GM19035 (cell line): ENCODE measurements around the gene RAB6C.
"Not testable (repeated sequence)": the region's sequence is repeated elsewhere in the genome, so short reads cannot be mapped to it uniquely, and the experiment has no call there.

Experiments used
- ATAC-seq: cut with Tn5 transposase; IDR thresholded peaks from one replicate; pipeline ENCODE4 v1.9.1; 2021; ENCODE audit not compliant: unreplicated experiment

RAB6C gene

DNA sequence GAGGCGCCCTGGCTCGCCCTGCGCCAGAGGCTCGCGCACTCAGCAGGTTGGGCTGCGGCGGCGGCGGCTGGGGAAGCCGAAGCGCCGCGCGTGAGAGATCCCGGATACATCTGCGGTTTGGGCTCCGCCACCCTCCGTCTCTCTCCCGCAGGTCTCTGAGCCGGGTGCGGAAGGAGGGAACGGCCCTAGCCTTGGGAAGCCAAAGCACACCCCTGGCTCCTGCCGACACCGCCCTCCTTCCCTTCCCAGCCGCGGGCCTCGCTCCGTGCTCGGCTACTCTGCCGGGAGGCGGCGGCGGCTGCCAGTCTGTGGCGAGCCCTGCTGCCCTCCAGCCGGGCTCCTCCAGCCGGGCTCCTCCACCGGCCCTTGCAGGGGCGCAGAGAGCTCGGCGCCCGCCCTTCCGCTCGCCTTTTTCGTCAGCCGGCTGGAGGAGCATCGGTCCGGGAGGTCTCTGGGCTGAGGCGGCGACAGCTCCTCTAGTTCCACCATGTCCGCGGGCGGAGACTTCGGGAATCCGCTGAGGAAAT is at the start of gene RAB6C:
TSS of gene RAB6C (plus strand) at position 38 of the 527 bp plus-strand sequence. CDS start at position 488, 450 bp downstream.
- ATAC-seq, result not testable (repeated sequence)

DNA sequence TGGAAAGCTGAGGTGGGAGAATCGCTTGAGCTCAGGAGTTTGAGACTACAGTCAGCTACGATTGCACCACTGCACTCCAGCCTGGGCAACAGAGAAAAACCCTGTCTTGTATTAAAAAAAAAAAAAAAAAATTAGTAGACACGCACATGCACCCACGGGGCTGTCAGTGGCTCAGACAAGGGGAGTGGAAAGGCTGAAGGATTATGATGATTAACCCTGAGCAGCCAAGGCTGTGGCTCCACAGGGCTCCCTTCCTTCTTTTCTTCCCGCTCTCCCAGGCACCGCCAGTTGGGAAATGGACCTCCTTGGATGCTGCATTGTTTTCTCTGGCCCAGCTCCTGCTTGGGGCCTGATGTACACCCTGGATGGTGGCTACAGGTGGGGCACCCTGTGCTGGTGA is 49.0 kb upstream of the RAB6C start:
- no peak for ATAC-seq

DNA sequence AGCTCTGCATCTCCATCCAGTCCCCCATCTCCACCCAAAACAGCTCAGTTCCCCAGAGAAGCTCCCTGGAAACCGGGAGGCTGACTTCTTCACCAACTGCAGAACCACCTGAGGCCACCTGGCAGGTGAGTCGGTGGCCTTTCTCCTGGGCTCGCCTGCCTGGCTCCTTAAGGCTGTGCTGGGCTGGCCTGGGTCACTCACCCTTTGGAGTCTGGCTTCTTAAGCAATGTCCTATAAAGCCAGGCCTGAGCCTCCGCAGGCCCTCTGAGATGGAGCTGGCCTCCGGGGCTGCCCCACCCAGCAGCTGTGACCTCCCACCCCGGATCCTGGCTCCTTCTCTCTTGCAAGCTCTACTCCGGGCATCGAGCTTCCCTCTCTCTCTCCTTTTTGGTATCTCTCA is 46.1 kb upstream of the RAB6C start:
- not testable (repeated sequence) for ATAC-seq

DNA sequence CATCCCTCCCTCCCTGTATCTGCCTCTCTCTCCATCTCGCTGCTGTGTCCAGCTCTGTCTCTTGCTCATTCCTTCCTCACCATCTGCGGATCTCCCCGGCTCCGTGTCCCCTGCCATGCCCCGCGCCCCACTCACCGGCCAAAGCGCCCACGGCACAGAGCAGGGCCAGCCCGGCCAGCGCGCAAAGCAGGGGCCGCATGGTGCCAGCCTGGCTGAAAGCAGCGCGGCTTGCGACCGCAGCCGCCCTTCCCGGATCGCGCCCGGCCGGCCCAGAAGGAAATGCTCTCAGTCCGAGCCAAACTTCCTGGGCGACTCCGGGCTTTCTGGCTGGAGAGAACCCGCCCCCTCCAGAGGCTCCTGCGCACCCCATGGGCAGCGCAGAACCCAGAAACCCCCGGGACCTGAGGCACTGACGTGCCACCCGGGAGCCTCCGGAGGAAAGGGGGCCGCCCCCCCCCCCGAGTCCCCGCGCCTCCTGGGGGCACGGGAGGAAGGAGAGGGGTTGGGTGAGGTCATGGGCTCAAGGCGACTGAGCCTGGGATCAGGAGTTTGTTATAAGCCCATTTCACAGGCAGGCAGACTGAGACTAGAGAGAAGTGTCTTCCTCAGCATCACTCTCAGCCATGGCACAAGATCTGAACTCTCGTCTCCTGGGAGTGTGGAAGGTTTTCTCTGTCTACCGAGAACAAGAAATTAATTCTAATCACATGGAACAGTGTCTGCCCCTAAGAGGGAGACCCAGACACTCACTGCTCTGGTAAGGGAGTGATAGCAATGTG is 45.2 kb upstream of the RAB6C start:
- ATAC-seq, result no peak

DNA sequence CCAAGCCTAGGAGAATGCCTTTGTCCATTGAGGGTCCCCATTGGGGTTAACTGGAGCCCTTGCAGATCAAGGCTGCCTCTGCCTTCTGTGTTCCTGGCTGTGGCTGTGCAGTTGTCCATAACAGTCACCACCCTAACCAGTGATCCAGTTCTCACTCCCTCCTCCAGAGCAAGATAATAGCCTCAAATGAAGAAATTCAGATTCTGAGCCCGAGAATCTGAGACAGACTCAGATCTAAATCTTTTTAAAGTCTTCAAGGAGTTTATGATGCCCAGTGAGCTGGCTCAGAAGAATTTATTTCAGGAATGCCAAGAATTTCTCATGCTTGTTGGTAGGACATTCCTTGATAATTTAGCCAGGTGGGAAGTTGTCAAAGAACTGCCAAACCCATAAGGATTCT is 44.3 kb upstream of the RAB6C start:
- no peak for ATAC-seq

DNA sequence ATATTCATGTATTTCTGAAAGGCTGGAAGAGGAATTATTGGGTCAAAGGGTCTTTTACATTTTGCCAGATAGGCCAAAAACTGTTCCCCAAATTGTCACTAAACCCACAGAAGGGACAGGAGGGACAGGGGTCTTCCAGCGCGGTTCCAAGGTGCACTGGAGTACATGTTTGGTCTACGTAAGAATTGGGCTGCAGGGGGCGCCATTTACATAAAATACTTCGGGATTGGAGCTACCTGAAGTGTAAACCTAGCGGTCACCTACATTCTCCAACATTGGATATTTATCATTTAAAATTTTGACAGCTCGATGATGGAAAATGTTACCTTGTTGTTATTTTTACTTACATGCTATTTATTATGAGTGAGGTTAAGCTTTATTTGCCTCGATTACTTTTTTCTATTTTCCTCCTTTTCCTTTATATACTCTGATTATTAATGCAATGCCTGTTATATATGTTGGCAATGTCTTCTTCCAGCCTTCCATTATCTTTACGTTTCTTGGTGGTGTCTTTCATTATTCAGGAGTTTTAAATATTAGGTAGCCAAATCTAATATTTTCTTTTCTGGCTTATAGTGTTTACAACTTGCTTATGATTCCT is 43.0 kb upstream of the RAB6C start:
- ATAC-seq, result peak; percentile 84

DNA sequence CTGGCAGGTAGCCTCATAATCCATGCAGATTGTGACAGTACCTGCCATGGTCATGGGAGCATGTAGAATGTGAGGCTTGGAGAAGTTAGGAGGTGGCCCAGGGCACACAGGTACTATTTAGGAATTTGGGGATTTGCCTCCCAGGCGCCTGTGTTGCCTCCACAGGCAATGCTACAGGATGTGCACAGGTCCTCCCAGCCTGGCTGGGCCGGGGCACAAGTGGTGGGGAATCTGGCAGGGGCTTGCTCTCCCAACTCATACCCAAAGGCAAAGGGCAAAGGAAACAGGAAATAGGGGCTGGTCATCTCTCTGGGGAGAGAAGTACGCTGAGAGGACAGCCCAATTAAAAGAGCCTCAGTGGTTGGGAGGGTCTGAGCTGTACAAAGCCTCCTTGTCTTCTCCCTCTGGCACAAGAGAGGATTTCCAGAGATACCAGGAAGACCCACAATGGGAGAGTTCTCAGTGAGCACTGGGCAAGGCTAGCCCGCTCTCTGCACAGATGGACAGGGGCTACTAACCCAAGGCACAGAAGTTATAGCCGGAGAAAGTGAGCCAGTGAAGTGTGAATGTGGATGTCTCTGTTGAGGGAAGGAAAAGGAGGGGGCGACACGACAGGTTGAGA is 40.5 kb upstream of the RAB6C start:
- ATAC-seq, result not testable (repeated sequence)

DNA sequence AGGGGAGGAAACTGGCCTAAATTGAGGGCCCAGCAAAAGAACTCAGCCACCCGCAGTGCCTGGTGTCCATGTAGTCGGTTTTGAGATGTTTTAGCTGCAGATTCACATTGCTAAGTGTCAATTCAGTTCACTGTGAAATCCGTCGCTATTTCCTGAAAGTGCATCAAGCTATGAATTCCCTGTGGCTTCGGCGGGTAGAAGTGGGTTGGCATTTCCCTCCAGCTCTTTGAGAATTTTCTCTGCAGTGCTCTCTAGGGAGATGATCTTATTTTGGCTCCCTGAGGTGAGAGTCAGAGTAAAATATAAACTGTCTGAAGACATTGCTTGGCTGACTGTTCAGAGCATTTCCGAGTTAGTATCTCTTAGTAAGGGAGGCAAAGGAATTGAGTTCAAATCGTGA is 36.0 kb upstream of the RAB6C start:
- not testable (repeated sequence) for ATAC-seq

DNA sequence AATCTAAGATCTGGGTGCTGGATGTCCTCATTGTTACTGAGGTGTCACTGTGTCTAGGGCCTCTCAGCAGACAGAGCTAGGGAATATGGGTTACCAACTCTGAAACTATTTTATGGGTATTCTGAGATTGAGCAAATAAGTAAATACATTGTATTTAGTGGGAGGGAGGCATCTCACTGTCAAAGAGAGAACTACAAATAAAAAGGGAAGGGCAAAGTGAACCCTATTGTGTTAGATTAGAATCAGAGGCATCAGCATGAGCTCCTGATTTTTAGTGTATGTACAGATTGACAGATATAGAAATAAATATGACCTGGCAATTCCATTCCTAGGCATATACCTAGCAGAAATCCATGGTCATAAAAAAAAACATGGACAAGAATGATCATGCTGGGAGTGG is 33.9 kb upstream of the RAB6C start:
- no peak for ATAC-seq

DNA sequence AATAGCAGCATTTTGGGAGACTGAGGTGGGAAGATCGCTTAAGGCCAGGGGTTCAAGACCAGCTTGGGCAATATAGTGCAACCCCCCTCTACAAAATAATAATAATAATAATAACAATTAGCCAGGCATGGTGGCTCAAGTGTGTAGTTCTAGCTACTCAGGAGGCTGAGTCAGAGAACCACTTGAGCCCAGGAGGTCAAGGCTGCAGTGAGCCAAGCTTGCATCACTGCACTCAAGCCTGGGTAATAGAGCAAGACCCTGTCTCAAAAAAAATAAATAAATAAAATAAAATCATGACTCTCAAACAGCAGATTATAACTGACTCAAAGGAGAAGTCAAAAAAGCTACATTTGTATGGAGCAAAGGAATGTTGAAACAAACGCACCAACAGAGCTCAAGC is 31.8 kb upstream of the RAB6C start:
- ATAC-seq, result not testable (repeated sequence)

DNA sequence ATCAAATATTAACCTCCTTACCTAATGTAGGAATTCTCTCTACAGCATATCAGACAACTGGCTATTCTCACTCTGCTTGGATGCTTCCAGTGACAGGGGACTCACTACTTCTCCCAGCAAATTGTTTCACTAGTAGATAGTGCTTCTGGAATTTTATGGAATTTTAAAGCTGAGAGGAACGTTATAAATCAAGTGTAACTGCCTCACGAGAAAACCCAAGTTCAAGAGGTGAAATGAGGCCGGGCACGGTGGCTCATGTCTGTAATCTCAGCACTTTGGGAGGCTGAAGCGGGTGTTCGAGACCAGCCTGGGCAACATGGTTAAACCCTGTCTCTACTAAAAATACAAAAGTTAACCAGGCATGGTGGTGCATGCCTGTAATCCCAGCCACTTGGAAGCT is 23.3 kb upstream of the RAB6C start:
- ATAC-seq, result not testable (repeated sequence)

DNA sequence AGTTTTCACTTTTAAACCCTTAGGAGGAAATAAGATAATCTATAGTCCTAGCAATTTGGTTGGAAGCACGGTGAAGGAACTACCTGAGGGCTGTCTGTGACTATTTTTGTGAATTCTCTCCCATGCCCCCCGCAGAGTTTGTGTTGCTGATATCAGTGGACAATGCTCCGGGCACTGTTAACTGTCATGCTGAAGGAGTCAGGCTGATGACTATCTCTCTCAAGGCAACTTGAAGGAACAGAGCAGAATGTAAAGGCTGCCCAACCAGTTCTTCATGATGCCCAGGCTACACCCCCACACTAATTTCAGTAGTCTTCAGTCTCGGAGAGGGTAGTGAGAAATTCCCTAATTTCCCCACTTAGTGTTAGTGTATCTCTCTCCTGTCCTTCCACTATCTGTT is 21.6 kb upstream of the RAB6C start:
- ATAC-seq, result no peak

DNA sequence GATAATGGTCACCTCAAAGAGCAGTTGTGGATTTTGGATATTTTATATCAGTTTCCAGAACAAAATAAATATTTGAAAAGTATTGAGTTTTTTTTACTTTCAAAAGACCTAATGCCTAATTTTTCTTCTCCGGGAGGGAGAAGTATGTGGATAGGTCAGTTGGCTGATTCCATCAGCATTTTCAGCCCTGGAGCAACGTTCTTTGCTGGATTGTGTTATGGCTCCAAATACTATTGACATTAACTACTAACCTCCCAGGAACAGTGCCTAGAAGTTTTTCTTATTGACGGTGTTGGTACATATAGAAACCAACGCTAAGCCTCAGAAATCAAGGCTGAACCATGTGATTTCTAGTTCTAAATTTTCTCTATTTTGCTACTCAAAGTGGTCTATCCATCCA is 20.7 kb upstream of the RAB6C start:
- ATAC-seq, result not testable (repeated sequence)

DNA sequence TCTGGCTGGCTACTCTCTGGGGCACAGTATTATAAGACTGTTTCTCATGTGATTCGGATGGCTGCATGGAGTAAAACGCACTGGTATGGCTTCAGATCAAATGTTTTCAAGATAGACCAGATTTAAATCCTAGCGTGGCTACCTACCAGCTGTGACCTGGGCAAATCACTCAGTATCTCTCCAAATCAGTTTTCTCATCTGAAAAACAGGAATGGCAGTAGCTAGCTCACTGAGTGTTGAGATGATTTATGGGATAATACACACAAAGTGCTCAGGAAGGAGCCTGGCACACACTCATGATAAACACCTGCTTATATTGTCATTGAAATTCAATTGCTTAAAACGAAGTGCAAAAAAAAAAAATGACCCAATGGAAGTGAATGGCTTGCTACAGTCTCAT is 10.9 kb upstream of the RAB6C start:
- ATAC-seq, result not testable (repeated sequence)

DNA sequence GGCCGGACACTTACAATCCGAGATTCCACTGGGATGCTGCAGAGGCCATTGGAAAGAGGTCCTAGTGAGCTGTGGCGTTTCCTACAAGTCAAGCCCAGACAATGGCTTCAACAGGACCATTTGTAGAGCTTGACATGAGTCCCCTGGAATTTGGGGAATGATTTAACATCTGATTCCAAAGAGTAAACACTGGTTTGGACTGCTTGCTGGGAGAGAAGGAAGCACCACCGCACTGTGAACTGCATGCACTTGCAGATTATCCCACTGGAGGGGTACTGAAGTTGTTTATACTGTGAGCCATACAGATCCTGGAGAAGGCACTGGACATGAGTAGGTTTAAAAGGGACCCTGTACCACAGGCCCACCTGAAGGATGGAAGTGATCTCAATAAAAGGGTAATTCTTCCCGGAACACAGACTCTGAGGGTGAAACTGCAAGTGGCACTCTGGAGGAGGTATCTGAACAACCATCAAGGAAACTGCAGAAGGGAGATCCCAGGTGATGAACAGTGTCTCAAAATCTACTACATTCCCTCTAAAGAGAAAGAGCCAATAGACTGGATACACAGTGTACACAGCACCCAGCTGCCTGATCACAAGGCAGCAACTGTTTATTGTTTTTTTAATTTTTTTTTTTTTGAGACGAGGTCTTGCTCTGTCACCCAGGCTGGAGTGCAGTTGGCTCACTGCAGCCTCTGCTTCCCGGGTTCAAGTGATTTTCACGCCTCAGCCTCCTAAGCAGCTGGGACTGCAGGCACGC is 4.3 kb upstream of the RAB6C start:
- ATAC-seq, result no peak

DNA sequence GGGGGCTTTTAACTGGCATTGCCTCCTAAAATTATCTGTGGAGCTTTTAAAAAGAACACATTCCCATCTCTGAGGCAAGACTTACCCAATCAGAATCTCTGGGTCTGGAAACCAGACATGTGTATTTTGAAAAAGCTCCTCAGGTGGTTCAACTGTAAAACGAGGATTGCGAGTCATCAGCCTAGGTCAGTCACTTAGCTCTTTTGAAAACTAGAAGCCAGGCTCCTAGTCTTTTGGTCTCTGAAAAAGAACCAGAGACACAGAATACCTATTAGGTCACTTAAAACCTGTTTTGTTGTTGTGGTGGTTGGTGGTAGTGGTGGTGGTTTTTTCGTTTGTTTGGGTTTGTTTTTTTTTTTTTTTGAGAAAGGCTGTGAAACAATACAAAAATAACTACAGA is 2.5 kb upstream of the RAB6C start:
- not testable (repeated sequence) for ATAC-seq

DNA sequence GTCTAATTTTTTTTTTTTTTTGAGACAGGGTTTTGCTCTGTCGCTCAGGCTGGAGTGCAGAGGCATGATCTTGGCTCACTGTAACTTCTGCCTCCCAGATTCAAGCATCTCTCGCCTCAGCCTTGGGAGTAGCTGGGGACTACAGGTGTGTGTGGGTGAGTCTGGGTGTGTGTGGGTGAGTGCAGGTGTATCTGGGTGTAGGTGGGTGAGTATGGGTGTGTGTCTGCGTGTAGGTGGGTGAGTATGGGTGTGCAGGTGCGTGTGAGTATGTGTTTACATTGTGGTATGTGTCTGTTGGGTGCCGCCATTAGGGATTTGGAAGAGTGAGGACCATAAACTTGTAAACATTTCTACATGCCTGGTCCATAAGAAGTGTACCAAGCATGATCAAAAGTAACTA is 1.5 kb upstream of the RAB6C start:
- no peak for ATAC-seq

DNA sequence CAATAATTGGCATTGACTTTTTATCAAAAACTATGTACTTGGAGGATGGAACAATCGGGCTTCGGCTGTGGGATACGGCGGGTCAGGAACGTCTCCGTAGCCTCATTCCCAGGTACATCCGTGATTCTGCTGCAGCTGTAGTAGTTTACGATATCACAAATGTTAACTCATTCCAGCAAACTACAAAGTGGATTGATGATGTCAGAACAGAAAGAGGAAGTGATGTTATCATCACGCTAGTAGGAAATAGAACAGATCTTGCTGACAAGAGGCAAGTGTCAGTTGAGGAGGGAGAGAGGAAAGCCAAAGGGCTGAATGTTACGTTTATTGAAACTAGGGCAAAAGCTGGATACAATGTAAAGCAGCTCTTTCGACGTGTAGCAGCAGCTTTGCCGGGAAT is 780 bp downstream of the RAB6C start:
- not testable (repeated sequence) for ATAC-seq

DNA sequence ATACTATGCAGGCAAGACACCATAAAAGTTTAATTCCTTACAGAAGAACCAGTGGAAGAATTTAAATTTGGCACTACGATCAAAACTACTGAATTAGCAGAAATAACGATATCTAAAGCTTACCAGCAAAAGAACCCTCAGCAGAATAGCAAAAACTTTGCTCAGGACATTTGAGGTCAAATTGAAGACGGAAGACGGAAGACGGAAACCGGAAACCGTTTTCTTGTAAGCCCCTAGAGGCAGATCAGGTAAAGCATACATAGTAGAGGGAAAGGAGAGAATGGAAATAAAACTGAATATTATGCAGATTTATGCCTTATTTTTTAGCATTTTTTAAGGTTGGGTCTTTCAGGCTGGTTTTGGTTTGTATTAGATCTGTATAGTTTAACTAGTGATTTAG is 2.2 kb downstream of the RAB6C start:
- not testable (repeated sequence) for ATAC-seq

DNA sequence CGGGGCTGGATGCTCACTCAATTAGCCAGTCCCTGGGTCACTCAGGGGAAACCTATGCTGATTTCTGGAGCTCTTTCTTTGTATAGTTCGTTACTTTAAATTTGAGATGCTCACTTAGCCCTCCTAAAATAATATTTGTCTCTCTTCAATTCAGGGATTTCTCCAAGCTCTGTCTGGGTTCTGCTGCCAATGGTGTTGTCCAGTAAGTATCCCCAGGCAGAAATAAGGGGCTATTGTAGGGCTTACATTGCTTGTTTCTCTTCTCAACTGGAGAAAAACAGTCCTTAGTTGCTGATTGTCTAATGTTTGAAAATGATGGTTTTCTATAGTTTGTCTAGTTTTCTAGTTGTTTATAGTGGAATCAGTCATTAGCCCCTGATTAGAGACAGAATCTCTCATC is 5.0 kb downstream of the RAB6C start:
- no peak for ATAC-seq

DNA sequence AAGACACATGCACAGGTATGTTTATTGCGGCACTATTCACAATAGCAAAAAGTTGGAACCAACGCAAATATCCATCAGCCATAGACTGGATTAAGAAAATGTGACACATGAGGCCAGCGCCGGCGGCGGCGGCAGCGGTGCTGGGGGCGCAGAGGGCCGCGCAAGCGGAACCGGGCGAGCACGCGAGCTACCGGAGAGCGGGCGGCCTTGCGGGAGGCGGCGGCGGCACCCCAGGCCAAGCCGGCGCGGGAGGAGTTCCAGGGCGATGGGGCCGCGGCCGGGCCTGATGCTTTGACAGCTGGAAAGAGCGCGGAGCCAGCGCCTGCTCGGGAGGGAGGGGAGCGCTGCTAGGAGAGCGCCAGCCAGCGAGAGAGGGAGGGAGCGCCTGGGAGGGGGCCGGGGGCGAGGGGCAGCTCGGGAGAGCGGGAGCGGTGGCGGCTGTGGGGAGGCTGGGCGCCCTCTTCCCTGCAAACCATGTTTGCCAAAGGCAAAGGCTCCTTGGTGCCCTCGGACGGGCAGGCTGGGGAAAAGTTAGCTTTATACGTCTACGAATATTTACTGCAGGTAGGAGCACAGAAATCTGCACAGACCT is 13.0 kb downstream of the RAB6C start:
- not testable (repeated sequence) for ATAC-seq
